Choroid plexus epithelial cell (primary cell): ENCODE results near the gene MAD1L1.

Experiments used
- DNase-seq: peaks from one replicate; pipeline ENCODE4 v3.0.0-alpha.2; 2010; ENCODE audit warnings: low read depth
- H3K4me3 ChIP-seq: 2 replicates; pipeline ENCODE4 v1.5.1; 2011; ENCODE audit warnings: low read depth, mild to moderate bottlenecking, control low read depth, low read length, moderate library complexity
- TF ChIP-seq, protein P1 (sequence below): conservative IDR thresholded peaks from 2 replicates; pipeline ENCODE4 v1.5.1; 2011; ENCODE audit warnings: low read depth, mild to moderate bottlenecking, control low read depth, inconsistent platforms, low read length, moderate library complexity

MAD1L1 gene

DNA sequence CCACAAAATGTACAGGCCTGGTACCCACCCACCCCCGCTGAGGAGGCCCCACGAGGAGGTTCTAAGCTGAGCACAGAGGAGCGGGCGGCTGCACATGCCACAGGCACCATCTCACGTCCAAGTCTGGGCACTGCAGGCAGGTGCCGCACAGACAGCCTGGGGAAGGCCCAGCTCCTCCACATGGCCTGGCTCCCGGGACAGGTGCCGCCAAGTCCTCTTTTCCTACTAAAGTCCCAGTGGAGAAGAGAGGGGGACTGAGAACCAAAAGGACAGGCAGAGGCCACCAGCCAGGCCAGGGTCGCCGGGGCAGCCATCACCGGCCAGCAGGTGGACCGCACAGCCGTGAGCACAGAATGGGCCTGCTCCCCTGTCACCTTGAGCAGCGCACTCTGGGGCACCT, 91.1 kb downstream of the MAD1L1 start:
- no peak overlapping the region for H3K4me3 ChIP-seq
- no peak for DNase-seq
- TF ChIP-seq, protein P1, sequence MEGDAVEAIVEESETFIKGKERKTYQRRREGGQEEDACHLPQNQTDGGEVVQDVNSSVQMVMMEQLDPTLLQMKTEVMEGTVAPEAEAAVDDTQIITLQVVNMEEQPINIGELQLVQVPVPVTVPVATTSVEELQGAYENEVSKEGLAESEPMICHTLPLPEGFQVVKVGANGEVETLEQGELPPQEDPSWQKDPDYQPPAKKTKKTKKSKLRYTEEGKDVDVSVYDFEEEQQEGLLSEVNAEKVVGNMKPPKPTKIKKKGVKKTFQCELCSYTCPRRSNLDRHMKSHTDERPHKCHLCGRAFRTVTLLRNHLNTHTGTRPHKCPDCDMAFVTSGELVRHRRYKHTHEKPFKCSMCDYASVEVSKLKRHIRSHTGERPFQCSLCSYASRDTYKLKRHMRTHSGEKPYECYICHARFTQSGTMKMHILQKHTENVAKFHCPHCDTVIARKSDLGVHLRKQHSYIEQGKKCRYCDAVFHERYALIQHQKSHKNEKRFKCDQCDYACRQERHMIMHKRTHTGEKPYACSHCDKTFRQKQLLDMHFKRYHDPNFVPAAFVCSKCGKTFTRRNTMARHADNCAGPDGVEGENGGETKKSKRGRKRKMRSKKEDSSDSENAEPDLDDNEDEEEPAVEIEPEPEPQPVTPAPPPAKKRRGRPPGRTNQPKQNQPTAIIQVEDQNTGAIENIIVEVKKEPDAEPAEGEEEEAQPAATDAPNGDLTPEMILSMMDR: no peak

DNA sequence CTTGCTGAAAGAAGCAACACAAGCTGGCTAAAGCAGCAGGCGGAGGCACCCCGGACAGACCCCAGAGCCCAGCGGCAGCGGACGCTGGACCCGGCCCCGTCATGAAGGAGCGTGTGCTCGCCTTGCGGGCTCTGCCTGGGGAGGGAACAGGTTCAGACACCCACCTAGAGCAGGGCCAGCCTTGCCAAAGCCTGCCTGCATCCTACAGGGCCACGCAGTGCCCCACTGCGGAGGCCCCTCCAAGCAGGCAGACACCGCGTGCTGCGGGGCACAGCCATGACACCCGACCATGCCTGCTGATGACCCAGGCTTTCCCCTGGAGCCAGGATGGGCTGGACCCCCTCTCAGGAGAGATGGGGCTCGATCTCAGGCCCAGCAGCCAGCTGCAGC, 91.7 kb downstream of the MAD1L1 start:
- TF ChIP-seq, protein P1: no peak
- DNase-seq: no peak
- H3K4me3 ChIP-seq: no peak overlapping the region

DNA sequence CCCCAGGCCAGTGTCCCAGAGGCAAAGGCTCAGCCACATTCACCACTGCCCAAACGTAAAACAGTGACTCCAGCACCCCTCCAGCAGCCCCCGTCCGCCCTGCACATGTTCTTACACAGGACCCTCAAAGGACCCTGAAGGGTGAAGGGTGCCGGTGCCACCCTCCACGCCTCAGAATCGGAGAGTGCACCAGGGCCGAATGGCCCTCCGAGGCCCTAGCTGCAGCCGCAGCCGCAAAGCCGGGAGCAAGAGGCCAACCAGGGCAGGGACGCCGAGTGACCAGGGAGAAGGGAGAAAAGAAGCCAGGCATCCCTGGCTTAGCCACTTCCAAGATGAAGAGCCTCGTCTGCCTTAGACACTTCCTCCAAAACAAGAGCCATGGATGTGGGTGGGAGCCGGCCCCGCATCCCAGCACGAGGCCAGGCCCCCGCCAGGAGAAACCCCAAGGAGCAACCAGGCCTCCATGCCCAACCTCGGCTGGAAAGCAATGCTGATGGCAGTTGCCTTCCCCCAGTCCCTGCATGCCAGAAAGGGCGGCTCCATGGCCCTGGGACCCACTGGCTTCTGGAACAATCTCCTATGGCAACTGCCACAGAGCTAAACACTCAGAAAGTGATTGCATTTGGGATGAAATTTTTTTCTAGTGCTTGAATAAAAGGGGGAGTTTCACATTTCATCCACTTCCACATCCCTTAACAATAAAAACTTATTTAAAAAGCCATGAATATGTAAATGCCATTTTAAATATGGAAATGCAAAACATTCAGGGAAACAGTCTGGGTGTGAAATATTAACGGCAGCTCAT, 92.3 kb downstream of the MAD1L1 start:
- no peak for DNase-seq
- TF ChIP-seq, protein P1: no peak
- no peak overlapping the region for H3K4me3 ChIP-seq

DNA sequence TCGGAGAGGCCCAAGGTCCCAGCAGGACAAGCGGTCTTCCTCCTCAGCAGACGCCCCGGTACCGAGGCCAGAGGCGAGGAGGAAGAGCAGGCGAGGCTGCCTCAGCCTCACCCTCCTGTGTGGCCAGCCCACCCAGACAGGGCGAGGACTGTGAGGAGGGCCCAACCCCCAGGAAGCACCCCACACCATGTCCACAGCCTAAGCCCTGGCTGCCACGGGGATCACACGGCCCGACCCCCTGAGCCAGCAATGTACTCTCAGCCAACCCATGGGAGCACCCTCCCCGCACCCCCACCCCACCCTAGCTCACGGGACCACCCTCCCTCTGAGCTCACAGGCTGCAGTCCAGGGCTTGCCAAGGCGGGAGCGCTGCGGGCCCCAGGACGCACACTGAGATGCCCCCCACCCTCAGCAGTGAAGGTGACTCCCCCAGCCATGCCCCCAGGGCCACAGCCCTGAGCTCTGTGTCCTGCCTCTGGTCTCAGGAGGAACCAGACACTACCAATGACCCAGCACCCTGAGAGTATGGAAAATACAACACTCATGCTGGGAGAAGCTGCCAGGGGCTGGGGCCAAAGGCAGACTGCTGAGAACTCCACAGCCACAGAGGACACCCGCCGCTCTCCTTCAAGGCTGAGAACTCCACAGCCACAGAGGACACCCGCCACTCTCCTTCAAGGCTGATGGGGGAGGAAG, 93.6 kb downstream of the MAD1L1 start:
- no peak overlapping the region for H3K4me3 ChIP-seq
- TF ChIP-seq, protein P1: no peak
- DNase-seq: no peak

DNA sequence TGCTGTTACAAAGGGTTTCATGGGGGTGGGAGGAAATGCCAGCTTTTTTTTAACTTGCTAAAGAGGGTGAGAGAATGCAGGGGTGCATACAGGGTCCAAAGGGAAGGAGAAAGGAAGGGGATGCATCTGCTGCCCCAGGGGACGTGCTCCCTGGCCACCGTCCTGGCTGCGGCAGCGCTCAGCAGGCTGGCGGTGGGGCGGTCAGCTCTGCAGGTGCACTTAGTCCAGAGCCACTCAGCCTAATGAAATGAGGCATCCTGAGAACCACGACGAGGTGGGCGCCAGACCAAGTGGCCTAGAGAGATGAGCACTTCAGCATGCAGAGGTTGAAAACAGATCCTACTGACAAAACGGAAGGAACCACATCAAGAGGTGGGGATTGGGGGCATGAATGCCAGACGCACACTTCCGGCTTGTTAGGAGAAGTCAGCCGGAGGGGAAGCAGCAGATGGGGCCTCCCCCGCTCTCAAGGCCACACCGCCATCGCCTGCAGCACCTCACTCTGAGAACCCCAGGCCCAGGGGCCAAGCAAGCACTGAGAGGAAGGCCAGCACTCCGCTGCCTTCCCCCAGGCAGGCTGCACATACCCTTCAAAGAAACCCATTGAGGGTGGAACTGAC, 94.5 kb downstream of the MAD1L1 start:
- DNase-seq: no peak
- H3K4me3 ChIP-seq: no peak overlapping the region
- TF ChIP-seq, protein P1: no peak

DNA sequence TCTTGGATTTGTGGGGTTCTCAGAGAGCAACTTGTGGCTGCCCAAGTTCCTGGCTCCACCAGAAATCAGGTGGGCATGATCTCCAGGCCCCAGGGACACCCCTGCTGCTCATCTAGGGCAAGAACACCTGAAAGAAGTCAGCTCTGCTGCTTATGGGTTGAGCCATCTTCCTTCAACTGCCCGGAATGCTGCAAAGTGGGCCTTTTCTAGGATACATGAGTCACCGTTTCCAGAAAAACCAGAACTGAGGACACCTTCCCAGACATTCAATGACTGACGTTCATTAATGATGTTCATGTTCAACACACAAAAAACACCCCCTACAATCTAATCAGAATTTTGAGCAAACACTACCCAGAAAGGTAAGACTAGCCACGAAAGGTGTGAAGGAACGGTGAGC, 98.0 kb downstream of the MAD1L1 start:
- H3K4me3 ChIP-seq: no peak overlapping the region
- no peak for DNase-seq
- TF ChIP-seq, protein P1: no peak
